Measurements from ENCODE around the gene MCOLN3. TPM values are rescaled to one million over a fixed set of nuclear protein-coding genes. Genes with fewer than 3 reads are reported as not detected.

The MCOLN3 gene
- total and polyA plus RNA-seq, 2 donors (not counting 1 experiment from before 2014, with no cell fraction given) = 2.5 to 2.7 TPM

- TF ChIP-seq EZH2 (IDR thresholded peaks at IDR 0.05; ENCODE audit: low read length, missing control alignments) (no peak), CTCF (conservative IDR thresholded peaks at IDR 0.05 in 1 of 2, IDR thresholded peaks at IDR 0.05 in 1 of 2; ENCODE audit: low read depth in 1 of 2, low read length in 2 of 2) (no peak)
- Histone ChIP-seq H3K9me3 (ENCODE audit: control insufficient read depth, insufficient read depth, low read depth, low read length) (no peaks in the 10 kb centered on the region), H3K4me3 (replicated peaks in 1 of 4; ENCODE audit: control extremely low read depth in 1 of 4, insufficient read depth in 1 of 4, low read depth in 3 of 4, low read length in 4 of 4) (no peak overlapping the region), H3K36me3 (ENCODE audit: control insufficient read depth, insufficient read depth, low read length) (no peaks in the 10 kb centered on the region), H3K79me2 (ENCODE audit: control insufficient read depth, insufficient read depth, low read length) (no peaks in the 10 kb centered on the region), H2AFZ (ENCODE audit: low read length) (no peak overlapping the region), H3K4me1 (ENCODE audit: control insufficient read depth, extremely low read depth, insufficient read depth, low read length) (no peaks in the 10 kb centered on the region), H3K9ac (ENCODE audit: insufficient read depth, low read length) (no peak overlapping the region), H3K4me2 (ENCODE audit: extremely low read depth, insufficient read depth, low read length) (no peak overlapping the region), H3K27ac (ENCODE audit: insufficient read depth, low read length) (no peak overlapping the region), H4K20me1 (ENCODE audit: control insufficient read depth, extremely low read depth, insufficient read depth, low read length) (no peaks in the 10 kb centered on the region), H3K27me3 (ENCODE audit: control insufficient read depth, insufficient read depth, low read length) (no peaks in the 10 kb centered on the region)
- no peak for DNase-seq (ENCODE audit: low read depth in 2 of 2)
Observed at GRCh38 chr1:84969489-84970250, 78.6 kb downstream of the MCOLN3 start.

GRCh38 chr1:84968865-84969264, 79.4 kb downstream of the MCOLN3 start:
- Histone ChIP-seq H3K36me3 (ENCODE audit: control insufficient read depth, insufficient read depth, low read length) (no peaks in the 10 kb centered on the region), H4K20me1 (ENCODE audit: control insufficient read depth, extremely low read depth, insufficient read depth, low read length) (no peaks in the 10 kb centered on the region), H3K9ac (ENCODE audit: insufficient read depth, low read length) (no peak overlapping the region), H2AFZ (ENCODE audit: low read length) (no peak overlapping the region), H3K27ac (ENCODE audit: insufficient read depth, low read length) (no peak overlapping the region), H3K4me1 (ENCODE audit: control insufficient read depth, extremely low read depth, insufficient read depth, low read length) (no peaks in the 10 kb centered on the region), H3K4me3 (replicated peaks in 1 of 4; ENCODE audit: control extremely low read depth in 1 of 4, insufficient read depth in 1 of 4, low read depth in 3 of 4, low read length in 4 of 4) (no peak overlapping the region), H3K4me2 (ENCODE audit: extremely low read depth, insufficient read depth, low read length) (no peak overlapping the region), H3K9me3 (ENCODE audit: control insufficient read depth, insufficient read depth, low read depth, low read length) (no peaks in the 10 kb centered on the region), H3K79me2 (ENCODE audit: control insufficient read depth, insufficient read depth, low read length) (no peaks in the 10 kb centered on the region), H3K27me3 (ENCODE audit: control insufficient read depth, insufficient read depth, low read length) (no peaks in the 10 kb centered on the region)
- no peak for TF ChIP-seq CTCF (conservative IDR thresholded peaks at IDR 0.05 in 1 of 2, IDR thresholded peaks at IDR 0.05 in 1 of 2; ENCODE audit: low read depth in 1 of 2, low read length in 2 of 2)
- no peak for TF ChIP-seq EZH2 (IDR thresholded peaks at IDR 0.05; ENCODE audit: low read length, missing control alignments)
- no peak for DNase-seq (ENCODE audit: low read depth in 2 of 2)

GRCh38 chr1:84968101-84968500, 80.2 kb downstream of the MCOLN3 start:
- H3K4me2 ChIP-seq (ENCODE audit: extremely low read depth, insufficient read depth, low read length) = no peak overlapping the region
- H3K9me3 ChIP-seq (ENCODE audit: control insufficient read depth, insufficient read depth, low read depth, low read length) = no peaks in the 10 kb centered on the region
- H2AFZ ChIP-seq (ENCODE audit: low read length) = no peak overlapping the region
- H4K20me1 ChIP-seq (ENCODE audit: control insufficient read depth, extremely low read depth, insufficient read depth, low read length) = no peaks in the 10 kb centered on the region
- no peaks in the 10 kb centered on the region for H3K36me3 ChIP-seq (ENCODE audit: control insufficient read depth, insufficient read depth, low read length)
- no peaks in the 10 kb centered on the region for H3K79me2 ChIP-seq (ENCODE audit: control insufficient read depth, insufficient read depth, low read length)
- H3K4me3 ChIP-seq (replicated peaks in 1 of 4; ENCODE audit: control extremely low read depth in 1 of 4, insufficient read depth in 1 of 4, low read depth in 3 of 4, low read length in 4 of 4) = no peak overlapping the region
- TF ChIP-seq EZH2 (IDR thresholded peaks at IDR 0.05; ENCODE audit: low read length, missing control alignments) (no peak), CTCF (conservative IDR thresholded peaks at IDR 0.05 in 1 of 2, IDR thresholded peaks at IDR 0.05 in 1 of 2; ENCODE audit: low read depth in 1 of 2, low read length in 2 of 2) (no peak)
- no peaks in the 10 kb centered on the region for H3K4me1 ChIP-seq (ENCODE audit: control insufficient read depth, extremely low read depth, insufficient read depth, low read length)
- H3K27ac ChIP-seq (ENCODE audit: insufficient read depth, low read length) = no peak overlapping the region
- no peak overlapping the region for H3K9ac ChIP-seq (ENCODE audit: insufficient read depth, low read length)
- no peak for DNase-seq (ENCODE audit: low read depth in 2 of 2)
- H3K27me3 ChIP-seq (ENCODE audit: control insufficient read depth, insufficient read depth, low read length) = no peaks in the 10 kb centered on the region

Other genes starting within 250 kb of the MCOLN3 start
- 3.3 and 7.6 TPM in 2 replicates for gene LPAR3, start 155.3 kb downstream of the MCOLN3 start, total RNA-seq
- gene LPAR3, start 155.3 kb downstream of the MCOLN3 start, polyA plus RNA-seq = 1.8 and 4.3 TPM in 2 replicates
- 1.5 and 6.2 TPM in 2 replicates for gene MCOLN2, start 51.4 kb downstream of the MCOLN3 start, total RNA-seq
- 0.44 and 0.71 TPM in 2 replicates for gene MCOLN2, start 51.4 kb downstream of the MCOLN3 start, polyA plus RNA-seq
- 7.4 TPM in 2 replicates for gene SYDE2, start 152.5 kb upstream of the MCOLN3 start, total RNA-seq
- 2.9 and 3.6 TPM in 2 replicates for gene SYDE2, start 152.5 kb upstream of the MCOLN3 start, polyA plus RNA-seq
- 10.0 and 11.4 TPM in 2 replicates for gene C1orf52, start 211.2 kb upstream of the MCOLN3 start, total RNA-seq
- 16.4 and 24.7 TPM in 2 replicates for gene C1orf52, start 211.2 kb upstream of the MCOLN3 start, polyA plus RNA-seq
- gene BCL10, start 228.1 kb upstream of the MCOLN3 start, total RNA-seq = 21.3 and 30.2 TPM in 2 replicates
- 18.8 and 20.1 TPM in 2 replicates for gene BCL10, start 228.1 kb upstream of the MCOLN3 start, polyA plus RNA-seq